H4 (cell line): ENCODE measurements around the gene IL1RAP. TPM values are rescaled to one million over a fixed set of nuclear protein-coding genes. Genes with fewer than 3 reads are reported as not detected.

Source experiments
- DNase-seq: peaks from one replicate; pipeline ENCODE4 v3.0.0-alpha.2; 2015; ENCODE audit warnings: low spot score
- total RNA-seq: library from RNA; depleted of rRNA; stranded (reverse); fragments of >200 nt; shearing (Covaris generic); gene quantifications from 2 replicates; pipeline ENCODE4 v1.2.3, GENCODE V29; 2014

The IL1RAP gene
- total RNA-seq, 1 experiment from 2014 or later: 13.3 TPM

- no peak for DNase-seq
These were observed 100.6 kb downstream of the IL1RAP start for GRCh38 chr3:190614226-190615059.

- DNase-seq: no peak
These were observed 101.1 kb downstream of the IL1RAP start for GRCh38 chr3:190615060-190615384.

GRCh38 chr3:190615607-190616006 is 101.7 kb downstream of the IL1RAP start:
- no peak for DNase-seq

- DNase-seq: no peak
These were observed 102.8 kb downstream of the IL1RAP start for GRCh38 chr3:190616637-190617036.

GRCh38 chr3:190617185-190617584 is 103.3 kb downstream of the IL1RAP start:
- DNase-seq: no peak

- DNase-seq: no peak
These were observed 104.6 kb downstream of the IL1RAP start for GRCh38 chr3:190618330-190619030.

- no peak for DNase-seq
These were observed 105.5 kb downstream of the IL1RAP start for GRCh38 chr3:190619353-190619752.

- no peak for DNase-seq
These were observed 105.9 kb downstream of the IL1RAP start for GRCh38 chr3:190619761-190620160.

- DNase-seq: no peak
These were observed 107.2 kb downstream of the IL1RAP start for GRCh38 chr3:190620886-190621608.

- no peak for DNase-seq
These were observed 108.0 kb downstream of the IL1RAP start for GRCh38 chr3:190621927-190622326.

GRCh38 chr3:190624282-190624681 is 110.4 kb downstream of the IL1RAP start:
- no peak for DNase-seq

GRCh38 chr3:190626951-190627620 is 113.2 kb downstream of the IL1RAP start:
- no peak for DNase-seq

GRCh38 chr3:190629088-190629487 is 115.2 kb downstream of the IL1RAP start:
- DNase-seq: no peak

GRCh38 chr3:190631295-190631694 is 117.4 kb downstream of the IL1RAP start:
- no peak for DNase-seq

GRCh38 chr3:190641564-190641963 is 127.7 kb downstream of the IL1RAP start:
- no peak for DNase-seq

- DNase-seq: no peak
These were observed 128.1 kb downstream of the IL1RAP start for GRCh38 chr3:190642016-190642415.

- no peak for DNase-seq
These were observed 130.2 kb downstream of the IL1RAP start for GRCh38 chr3:190644035-190644434.

- DNase-seq: no peak
These were observed 130.9 kb downstream of the IL1RAP start for GRCh38 chr3:190644766-190645165.

- no peak for DNase-seq
These were observed 132.1 kb downstream of the IL1RAP start for GRCh38 chr3:190645932-190646460.

- no peak for DNase-seq
These were observed 133.1 kb downstream of the IL1RAP start for GRCh38 chr3:190646996-190647395.

- DNase-seq: no peak
These were observed 142.0 kb downstream of the IL1RAP start for GRCh38 chr3:190655933-190656332.

- no peak for DNase-seq
These were observed 144.2 kb downstream of the IL1RAP start for GRCh38 chr3:190658106-190658505.
